GM23248 (cell line): Measurements from ENCODE around the gene CD163L1. TPM values are rescaled to one million over a fixed set of nuclear protein-coding genes. Genes with fewer than 3 reads are reported as not detected.
"Not testable (repeated sequence)": the region's sequence is repeated elsewhere in the genome, so short reads cannot be mapped to it uniquely, and the experiment has no call there.

Experiments used
- DNase-seq: peaks from one replicate; pipeline ENCODE4 v3.0.0-alpha.2; 2015
- H2AFZ ChIP-seq: fragments of 200-600 bp; sonication (generic); 2 replicates; pipeline ENCODE4 v1.6.1; 2016; ENCODE audit warnings: antibody characterized with exemption
- H3F3A ChIP-seq: fragments of 200-600 bp; sonication (generic); 2 replicates; pipeline ENCODE4 v1.6.1; 2016; ENCODE audit warnings: mild to moderate bottlenecking, antibody characterized with exemption, mixed run types; ENCODE audit not compliant: insufficient read depth
- H3K27ac ChIP-seq: fragments of 200-600 bp; sonication (generic); 2 replicates; pipeline ENCODE4 v1.5.1; 2016; ENCODE audit warnings: mild to moderate bottlenecking
- H3K27me3 ChIP-seq: fragments of 200-600 bp; sonication (generic); replicated peaks from 2 replicates; pipeline ENCODE4 v1.6.1; 2016; ENCODE audit warnings: mild to moderate bottlenecking; ENCODE audit not compliant: insufficient read depth
- H3K36me3 ChIP-seq: fragments of 200-600 bp; sonication (generic); 2 replicates; pipeline ENCODE4 v1.6.1; 2016; ENCODE audit warnings: low read depth, mild to moderate bottlenecking
- H3K4me1 ChIP-seq: fragments of 200-600 bp; sonication (generic); 2 replicates; pipeline ENCODE4 v1.6.1; 2016; ENCODE audit warnings: mild to moderate bottlenecking; ENCODE audit not compliant: insufficient read depth
- H3K4me2 ChIP-seq: fragments of 200-600 bp; sonication (generic); one replicate; pipeline ENCODE4 v1.6.1; 2016; ENCODE audit warnings: mild to moderate bottlenecking; ENCODE audit not compliant: unreplicated experiment
- H3K4me3 ChIP-seq: fragments of 200-600 bp; sonication (generic); 2 replicates; pipeline ENCODE4 v1.5.1; 2016; ENCODE audit warnings: mild to moderate bottlenecking
- H3K79me2 ChIP-seq: fragments of 200-600 bp; sonication (generic); 2 replicates; pipeline ENCODE4 v1.6.1; 2016; ENCODE audit warnings: mild to moderate bottlenecking; ENCODE audit not compliant: insufficient read depth
- H3K9ac ChIP-seq: fragments of 200-600 bp; sonication (generic); 2 replicates; pipeline ENCODE4 v1.6.1; 2016; ENCODE audit warnings: mild to moderate bottlenecking
- H3K9me2 ChIP-seq: fragments of 200-600 bp; sonication (generic); 2 replicates; pipeline ENCODE4 v1.6.1; 2016; ENCODE audit warnings: mixed run types, mild to moderate bottlenecking, moderate library complexity; ENCODE audit not compliant: insufficient read depth
- H3K9me3 ChIP-seq: fragments of 200-600 bp; sonication (generic); one replicate; pipeline ENCODE4 v1.6.1; 2017; ENCODE audit warnings: low read depth
- H4K20me1 ChIP-seq: fragments of 200-600 bp; sonication (generic); 2 replicates; pipeline ENCODE4 v1.6.0; 2016; ENCODE audit not compliant: insufficient read depth
- EZH2 ChIP-seq: fragments of 200-600 bp; sonication (generic); IDR thresholded peaks from 2 replicates; pipeline ENCODE4 v1.6.1; 2018; ENCODE audit warnings: antibody characterized with exemption, mild to moderate bottlenecking; ENCODE audit not compliant: insufficient read depth, poor library complexity, severe bottlenecking
- EZH2phosphoT487 ChIP-seq: fragments of 200-600 bp; sonication (generic); IDR thresholded peaks from 2 replicates; pipeline ENCODE4 v1.6.1; 2018; ENCODE audit warnings: antibody characterized with exemption, moderate library complexity, mild to moderate bottlenecking, low read depth; ENCODE audit not compliant: insufficient read depth
- WGBS, 2 experiments: methylation state at CpG; one replicate each; pipeline ENCODE4 v1.1.6; 2015 to 2017; ENCODE audit warnings: low lambda C conversion rate in 2 of 2, low coverage in 1 of 2; ENCODE audit errors: missing lambda C conversion rate in 2 of 2; 5-methylcytosine and 5-hydroxymethylcytosine counted together
- in situ Hi-C: fragments of 300-500 bp; cut with MboI; formaldehyde crosslinking; loops from 2 replicates; pipeline ENCODE4 v1.15.0; 2020
- polyA plus RNA-seq: library from polyadenylated mRNA; unstranded; fragments of >200 nt; fragmentation: Nextera tagmentation; extraction: Ambion mirVana; gene quantifications from 2 replicates; pipeline ENCODE4 v1.2.1, GENCODE V29; 2016
- total RNA-seq: library from RNA; depleted of rRNA; stranded (reverse); fragments of >200 nt; shearing (Covaris generic); gene quantifications from 2 replicates; pipeline ENCODE4 v1.2.3, GENCODE V29; 2014

Gene CD163L1
- total and polyA plus RNA-seq, 2 experiments from 2014 or later, result 0.43 to 2.5 TPM

DNA sequence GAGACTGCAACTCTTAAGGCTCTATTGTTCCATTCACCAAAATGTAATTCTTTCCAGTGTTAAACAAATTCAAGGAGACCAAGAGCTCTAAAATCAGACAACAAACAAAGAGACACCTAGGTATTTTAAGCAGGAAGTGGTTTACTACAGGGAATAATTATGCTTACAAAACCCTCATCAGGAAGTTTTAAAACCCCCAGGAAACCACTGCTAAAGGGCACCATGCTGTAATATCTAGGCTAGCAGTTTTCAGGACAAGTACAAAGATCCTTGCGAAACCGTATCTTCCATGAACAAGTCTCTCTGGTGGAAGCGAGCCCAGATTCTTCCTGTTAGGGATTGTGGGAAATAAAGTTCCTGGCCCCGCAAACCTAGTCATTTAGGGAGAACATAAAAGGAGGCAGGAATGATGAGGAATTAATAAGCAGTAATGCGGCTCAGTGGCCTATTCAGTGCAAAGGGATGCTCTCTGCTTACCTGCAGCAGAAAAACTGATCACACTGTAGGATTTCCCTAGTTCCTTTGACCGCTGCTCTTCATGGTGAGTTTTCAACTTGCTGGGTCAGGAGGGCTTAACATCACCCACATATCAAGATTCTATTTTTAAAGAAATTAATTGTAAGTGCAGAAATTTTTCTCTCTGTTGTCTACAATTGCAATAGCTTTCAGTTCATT, 97.3 kb downstream of the CD163L1 start:
- peak; percentile 36 for DNase-seq
- Histone ChIP-seq H2AFZ (no peak overlapping the region), H3K27ac (no peak overlapping the region), H3K9me3 (no peaks in the 10 kb centered on the region), H3F3A (no peaks in the 10 kb centered on the region), H3K9ac (no peak overlapping the region), H4K20me1 (no peaks in the 10 kb centered on the region), H3K9me2 (no peaks in the 10 kb centered on the region), H3K36me3 (no peaks in the 10 kb centered on the region), H3K4me1 (no peaks in the 10 kb centered on the region), H3K79me2 (no peaks in the 10 kb centered on the region), H3K4me2 (no peak overlapping the region), H3K27me3 (0 out of 2 replicates have a peak, but pooled peaks cover 6% of the 10 kb centered on the region), H3K4me3 (no peak overlapping the region)
- in situ Hi-C loops, result no loop called here
- TF ChIP-seq EZH2 (no peak), EZH2phosphoT487 (no peak)
- WGBS, 2 experiments, result 40 to 42% methylated on average over 6 of the region's 6 CpGs

- Histone ChIP-seq H3K9me3 (no peaks in the 10 kb centered on the region), H3K4me2 (no peak overlapping the region), H3K36me3 (no peaks in the 10 kb centered on the region), H3K4me3 (no peak overlapping the region), H3K9me2 (no peaks in the 10 kb centered on the region), H2AFZ (no peak overlapping the region), H3K4me1 (no peaks in the 10 kb centered on the region), H3K79me2 (no peaks in the 10 kb centered on the region), H3K27ac (no peak overlapping the region), H3F3A (no peaks in the 10 kb centered on the region), H3K27me3 (0 out of 2 replicates have a peak, but pooled peaks cover 6% of the 10 kb centered on the region), H4K20me1 (no peaks in the 10 kb centered on the region), H3K9ac (no peak overlapping the region)
- in situ Hi-C loops, result no loop called here
- DNase-seq, result no peak
- TF ChIP-seq EZH2 (no peak), EZH2phosphoT487 (no peak)
These were observed 98.9 kb downstream of the CD163L1 start for GRCh38 chr12:7344833-7345606.

DNA sequence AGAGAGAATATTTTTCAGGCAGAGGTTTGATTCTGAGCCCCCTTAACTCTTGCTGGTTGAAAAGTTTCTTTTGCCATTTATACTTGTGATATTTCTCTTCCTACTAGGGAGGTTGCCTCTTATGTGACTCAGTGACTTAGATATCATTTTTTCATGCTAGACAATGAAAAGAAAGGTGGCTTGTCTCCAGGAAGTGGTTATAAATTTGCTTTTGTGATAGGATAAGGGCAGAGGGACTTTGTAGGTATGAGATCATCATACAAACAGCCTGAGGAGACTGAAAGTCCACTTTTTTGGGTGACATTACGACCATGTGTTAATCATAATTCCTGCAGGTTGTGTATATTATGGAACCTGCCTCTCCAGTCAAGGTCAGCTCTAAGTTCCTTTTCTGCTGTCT, 104.3 kb downstream of the CD163L1 start:
- Histone ChIP-seq H3K36me3 (no peaks in the 10 kb centered on the region), H3F3A (no peaks in the 10 kb centered on the region), H3K9me2 (no peaks in the 10 kb centered on the region), H3K4me1 (no peaks in the 10 kb centered on the region), H3K9ac (no peak overlapping the region), H2AFZ (no peak overlapping the region), H4K20me1 (no peaks in the 10 kb centered on the region), H3K4me2 (no peak overlapping the region), H3K27me3 (no peaks in the 10 kb centered on the region), H3K79me2 (no peaks in the 10 kb centered on the region), H3K4me3 (no peak overlapping the region), H3K27ac (no peak overlapping the region), H3K9me3 (no peaks in the 10 kb centered on the region)
- 23 to 33% methylated on average over 1 of the region's 1 CpG for WGBS, 2 experiments
- TF ChIP-seq EZH2 (no peak), EZH2phosphoT487 (no peak)
- in situ Hi-C loops, result no loop called here
- DNase-seq, result no peak

- WGBS, 2 experiments, result 39% methylated on average over 5 of the region's 5 CpGs
- H3F3A ChIP-seq, H3K79me2 ChIP-seq, H3K9ac ChIP-seq, DNase-seq, H3K9me2 ChIP-seq, H3K4me2 ChIP-seq, H3K36me3 ChIP-seq, H3K27me3 ChIP-seq, H3K9me3 ChIP-seq, H3K4me1 ChIP-seq, H3K27ac ChIP-seq, H3K4me3 ChIP-seq, H4K20me1 ChIP-seq, in situ Hi-C loops, H2AFZ ChIP-seq: not testable (repeated sequence)
These were observed 106.2 kb downstream of the CD163L1 start for GRCh38 chr12:7337790-7338189.

GRCh38 chr12:7327918-7328317, 116.0 kb downstream of the CD163L1 start:
- Histone ChIP-seq H3K79me2 (no peaks in the 10 kb centered on the region), H3K9ac (no peak overlapping the region), H3F3A (no peaks in the 10 kb centered on the region), H3K9me3 (no peaks in the 10 kb centered on the region), H3K36me3 (no peaks in the 10 kb centered on the region), H3K9me2 (no peaks in the 10 kb centered on the region), H3K4me3 (no peak overlapping the region), H2AFZ (no peak overlapping the region), H3K27me3 (peaks cover 37% of the 10 kb centered on the region), H4K20me1 (no peaks in the 10 kb centered on the region), H3K4me2 (no peak overlapping the region), H3K4me1 (no peaks in the 10 kb centered on the region), H3K27ac (no peak overlapping the region)
- 20 to 22% methylated on average over 7 of the region's 7 CpGs for WGBS, 2 experiments
- DNase-seq, result peak; percentile 4
- in situ Hi-C loops, result no loop called here
- no peak for TF ChIP-seq EZH2
- TF ChIP-seq EZH2phosphoT487, result no peak
